ENCODE data around the gene ENTREP3. TPM values are rescaled to one million over a fixed set of nuclear protein-coding genes. Genes with fewer than 3 reads are reported as not detected.
A peak's percentile ranks its signal among the peaks of the same experiment; 100 is the strongest.
"Not testable (repeated sequence)": the region's sequence is repeated elsewhere in the genome, so short reads cannot be mapped to it uniquely, and the experiment has no call there.

ENTREP3 gene
- total RNA-seq, 1 experiment from 2014 or later: 2.7 TPM

DNA sequence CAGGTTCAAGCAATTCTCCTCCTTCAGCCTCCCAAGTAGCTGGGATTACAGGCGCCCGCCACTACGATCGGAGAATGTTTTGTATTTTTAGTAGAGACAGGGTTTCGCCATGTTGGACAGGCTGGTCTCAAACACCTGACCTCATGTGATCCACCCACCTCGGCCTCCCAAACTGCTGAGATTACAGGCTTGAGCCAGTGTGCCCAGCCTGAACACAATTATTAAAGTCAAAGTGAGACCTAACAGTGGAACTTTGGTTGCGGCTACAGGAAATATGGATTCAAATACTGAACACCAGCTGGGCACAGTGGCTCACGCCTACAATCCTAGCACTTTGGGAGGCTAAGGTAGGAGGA lies 29.9 kb downstream of the ENTREP3 start:
- not testable (repeated sequence) for DNase-seq (ENCODE audit: low read depth)

DNA sequence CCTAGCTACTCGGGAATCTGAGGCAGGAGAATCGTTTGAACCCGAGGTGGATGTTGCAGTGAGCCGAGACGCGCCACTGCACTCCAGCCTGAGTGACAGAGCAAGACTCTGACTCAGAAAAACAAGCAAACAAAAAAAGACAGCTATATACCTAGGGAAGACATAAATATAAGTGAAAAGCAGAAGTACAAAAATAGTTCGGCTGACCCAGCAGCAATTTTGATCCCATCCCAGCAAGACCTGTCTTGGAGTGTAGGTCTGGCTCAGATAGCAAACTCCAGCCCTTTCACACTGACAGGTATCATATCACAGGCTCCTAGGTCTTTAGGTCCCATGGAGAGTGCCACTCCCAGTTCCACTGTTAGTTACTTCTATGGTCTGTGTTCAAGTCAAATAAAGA lies 32.2 kb downstream of the ENTREP3 start:
- DNase-seq (ENCODE audit: low read depth): no peak

DNA sequence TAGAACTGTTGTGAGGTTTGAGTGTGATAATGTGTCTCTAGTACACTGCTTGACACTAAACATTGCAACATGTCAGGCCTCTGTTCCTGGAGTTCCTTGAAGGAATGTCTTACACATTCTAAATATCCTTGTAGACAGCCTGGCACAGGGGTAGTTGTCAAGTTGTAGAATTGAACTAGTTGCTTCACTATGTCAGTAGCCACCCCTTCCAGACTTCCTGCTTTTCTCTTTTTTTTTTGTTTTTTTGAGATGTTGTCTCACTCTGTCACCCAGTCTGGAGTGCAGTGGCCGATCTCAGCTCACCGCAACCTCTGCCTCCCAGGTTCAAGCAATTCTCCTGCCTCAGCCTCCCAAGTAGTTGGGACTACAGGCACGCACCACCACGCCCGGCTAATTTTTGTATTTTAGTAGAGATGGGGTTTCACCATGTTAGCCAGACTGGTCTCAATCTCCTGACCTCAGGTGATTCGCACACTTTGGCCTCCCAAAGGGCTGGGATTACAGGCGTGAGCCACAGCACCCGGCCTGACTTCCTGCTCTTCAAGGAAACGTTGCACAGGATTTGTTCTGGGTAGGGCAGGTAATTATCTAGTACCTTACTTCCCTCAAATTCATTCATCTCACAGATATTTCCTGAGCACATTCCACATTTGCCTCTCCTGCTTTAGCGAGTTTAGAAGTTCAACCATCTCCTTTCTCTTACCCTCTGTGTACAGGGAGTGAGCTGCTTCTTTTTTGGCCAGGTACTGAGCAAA lies 34.9 kb downstream of the ENTREP3 start:
- DNase-seq (ENCODE audit: low read depth): not testable (repeated sequence)

DNA sequence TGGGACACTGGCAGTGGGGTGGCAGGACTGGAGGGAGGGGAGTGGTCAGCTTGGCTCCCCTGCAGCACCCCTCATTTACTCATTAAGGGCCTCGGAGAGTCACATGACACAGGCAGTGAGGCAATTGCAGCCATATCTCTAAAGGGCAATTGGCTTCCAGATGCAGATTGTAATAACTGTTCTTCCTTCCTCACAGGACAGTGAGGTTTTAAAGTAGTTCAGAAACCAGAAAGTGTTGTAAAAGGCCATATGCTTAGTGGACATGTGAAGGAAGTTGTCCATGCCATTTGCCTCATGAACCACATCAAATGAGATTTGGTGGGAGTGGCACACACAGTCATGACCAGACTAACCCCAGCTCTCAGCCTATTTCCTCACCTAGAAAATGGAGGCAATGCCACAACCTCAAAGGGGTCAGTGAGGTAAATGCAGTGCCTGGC lies 35.7 kb downstream of the ENTREP3 start:
- no peak for DNase-seq (ENCODE audit: low read depth)

DNA sequence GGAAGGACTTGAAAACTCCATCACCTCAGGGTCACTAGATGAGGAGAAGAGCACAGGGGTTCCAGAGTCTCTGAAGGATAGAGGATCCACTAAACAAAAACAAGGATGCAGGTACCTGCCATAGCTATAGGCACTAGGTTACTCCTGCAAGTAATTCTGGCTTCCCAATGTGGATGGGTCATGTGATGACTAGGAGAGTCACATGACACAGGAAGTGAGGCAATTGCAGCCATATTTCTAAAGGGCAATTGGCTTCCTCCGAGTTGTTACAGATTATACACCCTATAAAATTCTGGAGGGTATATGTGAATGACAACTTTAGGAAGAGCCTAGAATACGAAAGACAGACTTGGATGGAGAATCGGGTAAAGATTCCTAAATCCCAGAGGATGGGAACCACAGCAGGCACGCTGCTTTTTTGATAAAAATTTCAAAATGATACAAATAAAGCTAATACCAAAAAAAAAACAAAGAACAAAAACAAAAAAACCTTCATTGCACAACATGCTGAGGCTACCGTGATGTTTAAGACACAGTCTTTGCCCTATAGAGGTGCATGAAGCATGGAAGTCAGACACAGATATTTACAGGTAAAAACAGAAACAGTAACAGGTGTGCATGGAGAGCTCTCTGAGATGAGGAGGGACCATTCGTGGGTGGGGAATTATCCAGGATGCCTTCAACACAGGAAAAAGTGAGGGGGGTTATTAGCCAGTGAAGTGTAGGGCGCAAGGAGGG lies 36.3 kb downstream of the ENTREP3 start:
- peak; percentile 50 for DNase-seq (ENCODE audit: low read depth)

DNA sequence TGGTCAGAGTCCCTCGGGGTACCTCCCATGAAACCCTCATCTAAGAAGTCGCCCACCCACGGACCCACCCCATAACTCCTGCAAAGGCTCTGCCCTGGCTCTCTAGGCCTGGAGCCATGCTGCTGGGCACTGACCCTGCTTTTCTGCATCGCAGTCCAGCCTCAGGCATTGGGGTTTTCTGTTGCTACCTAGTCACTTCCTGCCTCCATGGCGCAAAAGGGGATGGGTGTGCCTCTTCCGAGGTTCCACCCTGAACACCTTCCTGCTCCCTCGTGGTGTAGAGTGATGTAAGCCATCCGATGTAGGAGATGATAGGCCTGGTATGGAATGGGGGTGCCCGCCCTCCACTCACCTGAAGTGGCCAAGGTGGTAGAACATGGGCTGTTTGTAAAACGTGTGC lies 40.6 kb downstream of the ENTREP3 start:
- DNase-seq (ENCODE audit: low read depth): not testable (repeated sequence)

DNA sequence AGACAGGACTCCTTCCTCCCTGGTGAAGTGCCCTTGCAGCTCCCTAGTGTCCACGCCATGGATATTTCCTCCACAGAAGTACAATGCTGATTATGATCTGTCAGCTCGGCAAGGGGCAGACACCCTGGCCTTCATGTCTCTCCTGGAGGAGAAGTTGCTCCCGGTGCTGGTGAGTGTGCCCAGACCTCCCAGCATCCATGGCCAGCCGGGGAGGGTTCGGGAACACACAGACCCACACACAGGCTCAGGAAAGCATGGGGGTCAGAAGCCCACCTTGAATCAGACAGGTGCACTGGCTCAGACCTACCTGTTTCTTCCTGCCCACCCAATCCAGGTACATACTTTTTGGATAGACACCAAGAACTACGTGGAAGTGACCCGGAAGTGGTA lies 43.2 kb downstream of the ENTREP3 start:
- not testable (repeated sequence) for DNase-seq (ENCODE audit: low read depth)

DNA sequence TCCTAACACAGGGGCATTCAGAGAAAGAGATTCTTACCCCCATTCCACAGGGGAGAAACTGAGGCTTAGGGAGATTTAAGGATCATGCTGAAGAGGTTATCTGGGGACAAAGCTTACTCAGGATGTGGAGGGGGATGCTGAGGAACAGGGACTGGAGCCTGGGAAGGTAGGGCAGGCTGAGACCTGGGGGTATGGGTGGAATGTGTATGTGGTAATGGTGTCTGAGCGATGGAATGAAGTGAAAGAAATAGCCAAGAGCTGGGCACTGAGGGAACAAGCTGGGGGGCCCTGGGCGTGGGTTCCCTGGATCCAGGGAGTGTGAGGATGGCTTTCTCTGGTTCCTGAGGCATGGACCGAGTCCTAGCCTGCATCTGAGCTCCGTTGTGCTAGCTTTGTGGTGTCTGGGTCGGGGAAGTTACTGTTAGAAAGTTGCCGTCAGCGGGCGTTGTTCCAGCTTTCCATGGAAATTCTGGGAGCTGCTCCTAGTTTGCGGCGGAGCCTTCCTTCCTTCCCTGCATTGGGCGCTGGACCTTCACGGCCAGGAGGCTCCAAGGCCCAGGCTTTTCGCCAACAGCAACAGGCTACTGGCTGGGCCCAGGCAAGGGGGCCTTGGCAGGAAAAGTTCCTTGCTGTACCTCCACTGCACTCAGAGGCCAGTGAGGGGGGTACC lies 43.8 kb downstream of the ENTREP3 start:
- DNase-seq (ENCODE audit: low read depth): not testable (repeated sequence)

DNA sequence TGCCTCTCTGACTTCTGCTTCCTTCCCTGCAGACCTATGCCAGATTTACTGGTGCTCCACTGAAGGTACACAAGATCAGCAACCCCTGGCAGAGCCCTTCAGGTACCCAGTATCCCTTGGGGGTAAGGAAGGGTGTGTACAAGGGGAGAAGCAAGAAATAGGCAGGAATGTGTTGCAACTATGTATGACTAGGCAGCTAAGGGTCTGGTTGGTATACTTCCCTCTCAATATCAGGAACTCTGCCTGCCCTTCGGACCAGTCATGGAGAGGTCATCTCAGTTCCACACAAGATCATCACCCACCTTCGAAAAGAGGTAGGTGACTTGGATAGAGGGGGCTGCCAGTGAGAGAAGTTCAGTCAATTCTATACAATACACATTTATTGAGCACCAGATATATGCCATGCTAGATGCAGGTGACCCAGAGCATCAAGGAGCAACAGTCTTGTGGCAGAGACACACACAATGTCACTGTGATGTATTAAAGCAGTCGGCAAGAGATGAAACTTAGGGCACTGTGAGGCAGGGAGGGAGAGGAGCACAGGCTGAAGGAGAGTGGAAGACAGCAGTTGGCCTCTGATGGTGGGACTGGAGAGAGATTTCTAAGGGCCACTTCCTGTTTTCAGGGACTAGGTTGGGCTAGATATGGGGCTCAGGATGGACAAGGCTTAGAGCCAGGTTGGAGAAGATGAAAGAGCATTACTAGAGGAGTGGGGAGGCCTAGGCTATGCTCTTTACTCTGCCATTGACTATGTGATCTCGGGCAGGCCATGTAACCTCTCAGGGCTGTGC lies 44.8 kb downstream of the ENTREP3 start:
- DNase-seq (ENCODE audit: low read depth): no peak

DNA sequence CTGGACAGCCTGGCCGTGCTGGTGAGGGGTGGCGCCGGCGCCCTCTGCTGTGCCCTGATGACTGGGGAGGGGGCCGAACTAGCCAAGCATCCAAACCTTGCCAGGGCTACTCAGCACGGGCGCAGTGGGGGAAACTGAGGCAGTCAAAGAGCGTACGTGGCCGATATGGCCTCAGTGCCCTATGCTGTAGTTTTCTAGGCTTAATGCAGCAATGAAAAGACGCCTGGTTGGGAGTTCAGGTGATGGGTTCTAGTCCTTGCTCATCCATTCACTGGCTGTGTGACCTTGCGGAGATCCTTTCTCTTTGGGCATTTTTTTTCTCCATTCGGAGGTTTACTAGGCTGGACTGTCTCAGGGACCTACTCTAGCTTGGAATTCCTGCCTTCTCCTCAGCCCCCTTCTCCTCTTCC lies 46.0 kb downstream of the ENTREP3 start:
- no peak for DNase-seq (ENCODE audit: low read depth)

DNA sequence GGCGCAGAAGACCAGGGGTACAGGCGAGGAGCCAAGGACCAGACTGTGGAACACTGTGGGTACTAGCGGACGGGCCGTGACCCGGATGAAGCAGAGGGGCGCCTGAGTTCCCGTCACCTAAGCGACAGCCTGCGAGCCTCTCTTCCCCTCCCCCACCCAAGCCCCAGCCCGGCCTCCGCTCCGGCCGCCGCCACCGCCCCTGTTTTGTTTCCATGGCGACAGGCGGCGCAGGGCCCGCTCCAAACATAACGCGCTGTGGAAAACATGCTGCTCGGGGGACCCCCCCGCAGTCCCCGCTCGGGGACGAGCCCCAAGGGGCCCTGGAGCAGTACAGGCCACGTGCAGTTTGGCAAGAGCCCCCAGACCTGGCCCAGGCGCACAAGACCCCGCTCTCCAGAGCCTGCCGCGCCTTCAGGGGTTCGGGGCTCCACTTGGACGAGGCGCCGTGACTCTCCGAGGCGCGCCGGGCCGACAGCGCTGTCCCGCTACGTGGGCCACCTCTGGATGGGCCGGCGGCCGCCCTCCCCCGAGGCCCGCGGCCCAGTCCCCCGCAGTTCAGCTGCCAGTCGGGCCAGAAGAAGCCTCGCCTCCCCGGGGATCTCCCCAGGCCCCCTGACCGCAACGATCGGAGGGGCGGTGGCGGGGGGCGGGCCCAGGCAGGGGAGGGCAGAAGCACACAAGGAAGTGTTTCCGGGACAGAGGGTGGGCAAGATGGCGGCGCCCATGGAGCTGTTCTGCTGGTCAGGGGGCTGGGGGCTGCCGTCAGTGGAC lies 46.6 kb downstream of the ENTREP3 start, which contains the start of gene MTX1:
Gene MTX1, plus strand, starts transcription at position 155 of the 771 bp plus-strand sequence. Its CDS starts 110 bp downstream, at position 265.
- peak; percentile 92 for DNase-seq (ENCODE audit: low read depth)

DNA sequence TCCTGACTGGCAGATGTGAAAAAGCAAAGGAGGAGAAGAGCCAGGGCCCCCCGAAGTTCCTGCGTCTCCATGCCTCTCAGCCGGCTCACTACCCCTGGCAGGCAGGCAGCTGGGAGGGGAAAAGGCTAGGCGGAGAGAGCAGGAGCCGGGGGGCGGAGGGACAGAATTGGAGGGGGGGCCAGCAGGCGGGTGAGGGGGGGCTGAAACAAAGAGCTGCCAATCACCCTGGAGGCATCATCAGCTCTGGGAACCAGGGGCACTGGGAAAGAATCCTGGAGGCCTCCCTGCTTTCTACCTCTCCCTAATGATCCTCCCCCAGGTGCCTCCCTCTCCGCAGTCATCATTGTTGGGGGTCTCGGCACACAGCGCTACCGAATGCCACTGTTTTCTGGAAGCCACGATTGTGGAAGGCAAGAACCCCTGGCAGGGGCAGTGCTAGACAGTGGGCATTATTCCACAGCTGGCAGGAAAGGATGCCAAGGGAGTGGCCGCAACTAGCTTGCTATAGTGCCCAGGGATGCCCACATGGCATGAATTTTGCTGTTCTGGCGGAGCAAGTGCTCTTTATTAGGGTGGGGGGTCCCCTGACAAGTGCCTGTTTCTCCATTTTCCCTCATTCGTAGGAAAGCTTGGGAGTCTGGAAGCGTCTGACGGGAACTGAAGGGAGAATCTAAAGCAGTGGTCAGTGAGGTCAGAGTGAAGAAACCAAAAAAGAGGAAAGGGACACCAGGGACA lies 47.3 kb downstream of the ENTREP3 start, which contains the start of gene THBS3:
Gene THBS3, minus strand, starts transcription at position 92 of the 735 bp plus-strand sequence. Its CDS starts 21 bp downstream, at position 71.
- peak; percentile 38 for DNase-seq (ENCODE audit: low read depth)

DNA sequence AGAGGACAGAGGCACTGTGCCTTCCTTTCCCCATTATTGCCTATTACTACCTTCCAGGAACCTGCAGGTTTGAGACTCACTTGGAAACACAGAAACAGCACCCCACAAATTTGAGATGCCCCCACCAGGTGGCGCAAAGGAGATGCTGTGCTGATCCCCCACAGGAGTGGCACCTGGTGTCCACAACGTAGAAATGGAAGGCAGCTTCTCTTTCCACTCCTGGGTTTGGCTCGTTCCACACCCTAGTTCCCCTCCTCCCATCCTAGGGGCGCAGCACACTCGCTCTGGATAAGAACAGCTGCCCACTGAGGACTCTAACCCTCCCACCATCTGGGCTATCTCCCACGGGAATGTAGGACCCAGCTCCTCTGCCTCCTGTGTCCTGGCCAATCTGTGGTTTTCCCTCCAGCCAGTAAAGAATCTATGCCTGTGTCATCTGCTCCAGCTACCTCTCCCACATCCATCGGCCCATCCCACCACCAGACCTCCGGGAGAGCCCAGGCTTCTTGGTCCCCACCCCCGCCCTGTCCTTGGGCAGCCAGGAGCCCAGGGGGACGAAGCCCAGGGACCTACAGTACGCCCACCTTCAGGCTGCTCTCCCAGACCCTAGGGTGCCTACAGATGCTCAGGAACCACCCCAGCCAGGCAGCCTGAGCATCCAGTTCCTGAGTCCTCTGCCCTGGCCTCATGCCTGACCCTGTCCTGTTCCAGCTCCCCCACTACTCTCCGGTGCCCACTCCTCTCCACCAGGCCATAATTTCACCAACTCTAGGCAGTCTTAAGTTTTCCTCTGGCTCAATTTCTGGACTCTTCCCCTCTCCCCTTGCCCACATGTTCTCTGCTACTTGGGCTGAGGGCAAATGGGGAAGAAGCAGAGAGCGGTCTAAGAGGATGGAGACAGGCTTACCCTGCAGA lies 48.1 kb downstream of the ENTREP3 start:
- peak; percentile 80 for DNase-seq (ENCODE audit: low read depth)

DNA sequence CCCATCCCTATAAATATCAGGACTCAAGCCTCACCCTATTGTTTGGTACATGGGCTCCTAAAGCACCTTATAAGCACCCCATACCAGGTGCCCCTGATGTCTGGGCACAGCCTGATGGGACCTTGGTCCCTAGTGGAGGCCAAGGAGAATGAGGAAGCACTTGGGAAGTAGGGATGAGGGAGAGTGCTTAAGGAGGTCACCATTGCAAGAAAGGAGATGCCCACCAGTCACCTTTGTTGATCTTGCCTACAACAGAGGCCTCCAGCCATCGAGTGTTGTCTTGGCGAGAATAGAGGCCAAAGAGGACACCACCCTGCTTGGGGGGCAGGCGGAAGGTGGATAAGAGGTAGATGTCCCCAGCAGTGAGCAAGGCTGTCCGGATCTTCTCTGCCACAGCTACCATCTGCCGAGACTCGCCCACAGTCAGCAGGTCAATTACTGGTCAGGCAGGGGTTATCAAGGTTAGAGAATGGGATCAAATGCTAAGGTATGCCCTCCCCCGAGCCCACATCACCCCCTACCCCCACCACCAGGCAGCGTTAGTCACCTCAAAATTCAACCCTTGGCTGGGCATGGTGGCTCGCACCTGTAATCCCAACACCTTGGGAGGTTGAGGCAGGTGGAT lies 49.2 kb downstream of the ENTREP3 start:
- DNase-seq (ENCODE audit: low read depth): no peak

DNA sequence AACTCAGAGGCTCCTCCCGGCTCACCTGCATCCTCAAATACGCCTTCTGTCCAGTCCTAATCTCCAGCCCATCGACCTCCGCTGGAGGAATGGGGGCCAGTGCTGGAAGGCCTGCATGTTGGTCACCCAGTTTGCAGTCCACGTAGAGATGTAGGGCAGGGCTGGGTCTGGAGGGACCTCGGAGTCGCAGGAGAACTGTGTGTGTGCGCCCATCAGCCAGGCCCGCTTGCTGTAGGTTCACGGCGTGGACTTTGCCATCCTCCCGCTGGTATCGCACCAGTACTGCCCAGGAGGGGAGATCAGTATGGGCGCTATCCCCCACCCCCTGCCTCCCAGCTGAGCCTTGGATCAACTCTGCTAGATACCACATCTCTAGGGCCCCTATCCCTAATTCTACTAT lies 50.2 kb downstream of the ENTREP3 start:
- no peak for DNase-seq (ENCODE audit: low read depth)

DNA sequence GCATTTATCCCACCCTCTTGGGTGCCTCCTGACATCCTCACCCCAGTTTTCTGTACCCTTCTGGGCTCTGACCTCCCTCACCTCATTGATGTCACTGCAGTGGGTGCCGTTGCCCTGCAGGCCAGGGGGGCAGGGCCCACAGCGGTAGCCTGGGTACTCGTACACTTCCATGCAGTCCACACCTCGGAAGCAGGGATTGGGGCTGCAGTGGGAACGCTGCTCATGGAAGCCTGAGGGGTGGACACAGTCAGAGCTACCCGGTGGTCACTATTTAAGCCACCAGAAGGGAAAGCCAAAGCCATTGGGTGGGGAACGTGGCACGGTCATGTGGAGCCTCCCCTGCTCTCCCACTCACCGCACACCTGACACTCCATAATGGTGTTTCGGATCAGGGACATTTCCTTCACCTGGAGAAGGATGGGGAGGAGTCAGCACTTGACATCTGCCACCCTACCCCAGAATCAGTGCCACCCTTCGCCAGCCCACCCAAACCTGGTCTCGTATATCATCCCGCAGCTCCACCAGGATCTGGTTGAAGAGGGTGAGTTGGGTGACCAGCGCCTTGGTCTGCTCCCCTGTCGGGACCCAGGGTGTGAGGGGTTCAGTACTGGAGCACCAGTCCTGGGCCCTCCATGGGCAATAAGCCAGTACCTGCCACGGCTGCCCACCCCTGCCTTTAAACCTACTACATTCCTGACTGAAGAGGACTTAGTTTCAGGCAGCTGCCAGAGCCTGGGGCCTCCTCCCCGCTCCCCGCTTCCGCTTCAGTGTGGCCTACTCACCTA lies 52.4 kb downstream of the ENTREP3 start:
- DNase-seq (ENCODE audit: low read depth): no peak

DNA sequence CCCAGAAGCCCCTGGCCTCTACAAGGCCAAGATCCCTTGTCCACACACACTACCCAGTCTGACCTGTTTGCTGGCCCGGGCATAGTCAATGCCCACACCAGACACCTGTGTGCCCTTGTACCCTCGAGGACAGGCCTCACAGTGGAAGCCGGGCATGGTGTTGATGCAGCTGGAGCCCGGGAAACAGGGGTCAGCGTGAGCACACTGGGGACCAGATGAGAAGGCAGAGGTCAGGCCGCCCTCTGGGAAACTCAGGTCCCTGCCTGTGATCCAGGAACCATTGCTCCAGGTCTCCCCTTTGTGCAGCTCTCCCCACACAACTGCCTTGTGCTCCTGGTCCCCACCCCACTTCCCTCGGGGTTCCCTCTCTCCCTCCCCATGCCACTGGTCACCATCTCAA lies 53.1 kb downstream of the ENTREP3 start:
- no peak for DNase-seq (ENCODE audit: low read depth)

DNA sequence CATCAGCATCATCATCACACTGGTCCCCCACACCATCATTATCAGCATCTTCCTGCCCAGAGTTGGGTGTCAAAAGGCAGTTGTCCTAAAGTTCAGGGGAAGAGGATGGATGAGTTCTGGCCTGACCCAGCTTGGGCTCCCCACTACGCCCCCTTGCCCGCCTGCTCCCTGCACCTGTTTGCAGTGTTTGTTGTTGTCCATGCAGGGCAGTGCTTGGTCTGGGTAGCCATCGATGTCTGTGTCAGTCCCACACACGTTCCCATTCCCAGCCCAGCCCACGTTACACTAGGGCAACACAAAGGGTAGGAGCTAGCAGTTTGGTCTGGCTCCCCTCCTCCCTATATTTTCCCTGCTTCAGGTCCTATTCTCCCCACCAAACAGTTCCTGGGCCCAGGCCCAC lies 54.4 kb downstream of the ENTREP3 start:
- DNase-seq (ENCODE audit: low read depth): no peak
